IMR-90 (cell line): ENCODE data around the gene NCOA7. TPM values are rescaled to one million over a fixed set of nuclear protein-coding genes. Genes with fewer than 3 reads are reported as not detected.
"Not testable (repeated sequence)": the region's sequence is repeated elsewhere in the genome, so short reads cannot be mapped to it uniquely, and the experiment has no call there.

ENCODE experiments used
- ATAC-seq: fragments of 200-7000 bp; cut with Tn5 transposase; 2 replicates; pipeline ENCODE4 v1.9.1; 2020; ENCODE audit warnings: low read depth, mild to moderate bottlenecking, moderate library complexity
- BruUV-seq: library from RNA; stranded (reverse); fragments of 400-500 nt; replicated peaks from 2 replicates; lab custom pipeline; 2021; lab: Mats Ljungman, UMichigan
- CTCF ChIA-PET: fragments of 300-600 bp; formaldehyde crosslinking; extraction: SDS; loops from one replicate; lab custom pipeline; 2021; ENCODE audit warnings: antibody characterized with exemption; lab: Yijun Ruan, JAX
- POLR2A ChIA-PET: fragments of 300-600 bp; sonication (Branson Sonifier 250); formaldehyde crosslinking; loops from one replicate; lab custom pipeline; 2022; ENCODE audit warnings: antibody characterized with exemption; ENCODE audit not compliant: unreplicated experiment; lab: Charles Lee
- DNase-seq: peaks from one replicate; pipeline ENCODE4 v3.0.0; 2013
- H2AFZ ChIP-seq: replicated peaks from 2 replicates; pipeline ENCODE3; 2013; ENCODE audit warnings: low read length, mild to moderate bottlenecking; ENCODE audit not compliant: poor library complexity
- H2AK5ac ChIP-seq: 2 replicates; pipeline ENCODE4 v1.6.1; 2013; ENCODE audit warnings: low read depth, low read length, inconsistent platforms
- H2AK9ac ChIP-seq: replicated peaks from 2 replicates; pipeline ENCODE3; 2013; ENCODE audit warnings: mild to moderate bottlenecking, low read depth, low read length, moderate library complexity; ENCODE audit not compliant: poor library complexity
- H2BK120ac ChIP-seq: 2 replicates; pipeline ENCODE4 v1.6.1; 2013; ENCODE audit warnings: low read depth, low read length, inconsistent platforms
- H2BK15ac ChIP-seq: 3 replicates; pipeline ENCODE4 v1.6.1; 2013; ENCODE audit warnings: low read depth, low read length, inconsistent platforms
- H2BK20ac ChIP-seq: 2 replicates; pipeline ENCODE4 v1.6.1; 2013; ENCODE audit warnings: low read depth, mild to moderate bottlenecking, inconsistent platforms, low read length, moderate library complexity
- H2BK5ac ChIP-seq: 2 replicates; pipeline ENCODE4 v1.6.1; 2013; ENCODE audit warnings: mild to moderate bottlenecking, low read depth, low read length, inconsistent platforms; ENCODE audit not compliant: poor library complexity, severe bottlenecking
- H3K14ac ChIP-seq: replicated peaks from 2 replicates; pipeline ENCODE4 v1.6.1; 2013; ENCODE audit warnings: low read depth, low read length, inconsistent platforms
- H3K18ac ChIP-seq: 2 replicates; pipeline ENCODE4 v1.6.1; 2013; ENCODE audit warnings: low read depth, low read length, control low read depth
- H3K23ac ChIP-seq: 2 replicates; pipeline ENCODE4 v1.6.1; 2013; ENCODE audit warnings: low read depth, low read length, inconsistent platforms
- H3K27ac ChIP-seq: 2 replicates; pipeline ENCODE4 v1.5.1; 2013; ENCODE audit warnings: mild to moderate bottlenecking, control low read depth, low read length; ENCODE audit not compliant: insufficient read depth
- H3K27me3 ChIP-seq: 2 replicates; pipeline ENCODE4 v1.6.1; 2013; ENCODE audit warnings: low read length; ENCODE audit not compliant: control insufficient read depth, insufficient read depth
- H3K36me3 ChIP-seq: 2 replicates; pipeline ENCODE4 v1.6.1; 2013; ENCODE audit warnings: low read length, mixed read lengths; ENCODE audit not compliant: control insufficient read depth, insufficient read depth
- H3K4ac ChIP-seq: 2 replicates; pipeline ENCODE4 v1.6.1; 2013; ENCODE audit warnings: low read depth, low read length, inconsistent platforms
- H3K4me1 ChIP-seq: 2 replicates; pipeline ENCODE4 v1.6.1; 2013; ENCODE audit warnings: low read length, mixed read lengths; ENCODE audit not compliant: control insufficient read depth, insufficient read depth
- H3K4me2 ChIP-seq: 2 replicates; pipeline ENCODE4 v1.6.1; 2013; ENCODE audit warnings: low read depth, mild to moderate bottlenecking, control low read depth, low read length, moderate library complexity
- H3K4me3 ChIP-seq: 2 replicates; pipeline ENCODE4 v1.5.1; 2013; ENCODE audit warnings: low read depth, mild to moderate bottlenecking, control low read depth, low read length, moderate library complexity; ENCODE audit not compliant: insufficient read depth
- H3K56ac ChIP-seq: 2 replicates; pipeline ENCODE4 v1.6.1; 2013; ENCODE audit warnings: low read length, inconsistent platforms; ENCODE audit not compliant: insufficient read depth; ENCODE audit errors: extremely low read depth
- H3K79me1 ChIP-seq, 2 experiments: 2 replicates each; pipeline ENCODE4 v1.6.1; 2013; ENCODE audit warnings: low read length in 2 of 2, inconsistent platforms in 1 of 2, low read depth in 1 of 2
- H3K9ac ChIP-seq: 2 replicates; pipeline ENCODE4 v1.6.1; 2013; ENCODE audit warnings: low read depth, low read length, control low read depth
- H3K9me1 ChIP-seq: 2 replicates; pipeline ENCODE4 v1.6.1; 2013; ENCODE audit warnings: low read length, inconsistent platforms; ENCODE audit not compliant: insufficient read depth
- H3K9me3 ChIP-seq: 2 replicates; pipeline ENCODE4 v1.6.1; 2013; ENCODE audit warnings: low read length; ENCODE audit not compliant: control insufficient read depth, insufficient read depth
- H4K20me1 ChIP-seq: 2 replicates; pipeline ENCODE4 v1.6.1; 2013; ENCODE audit warnings: low read length, inconsistent platforms; ENCODE audit not compliant: insufficient read depth
- H4K5ac ChIP-seq: 2 replicates; pipeline ENCODE4 v1.6.1; 2013; ENCODE audit warnings: mild to moderate bottlenecking, low read depth, low read length, control low read depth
- H4K8ac ChIP-seq, 2 experiments: 2 replicates each; pipeline ENCODE4 v1.6.1; 2013; ENCODE audit warnings: low read depth in 2 of 2, low read length in 2 of 2, control low read depth in 1 of 2, inconsistent platforms in 1 of 2
- H4K91ac ChIP-seq: 2 replicates; pipeline ENCODE4 v1.6.1; 2013; ENCODE audit warnings: low read depth, low read length, inconsistent platforms; ENCODE audit not compliant: insufficient read depth
- WGBS, 2 experiments: methylation state at CpG; one replicate each; pipeline versions ENCODE4 v1.1.5 to v1.1.7; 2013; ENCODE audit warnings: missing lambda C conversion rate in 2 of 2; ENCODE audit not compliant: insufficient read length in 1 of 2; ENCODE audit errors: extremely low coverage in 2 of 2; 5-methylcytosine and 5-hydroxymethylcytosine counted together
- dilution Hi-C: fragments of 300-500 bp; cut with HindIII; formaldehyde crosslinking; loops from one replicate; pipeline ENCODE4 v1.14.3; 2018; ENCODE audit warnings: low sequenced_read_pairs; ENCODE audit not compliant: unreplicated experiment
- in situ Hi-C: fragments of 300-500 bp; cut with MboI; formaldehyde crosslinking; loops from 3 replicates; pipeline ENCODE4 v1.14.3; 2019; ENCODE audit warnings: low sequenced_read_pairs, inconsistent platforms, mixed read lengths
- intact Hi-C: fragments of 100-400 bp; cut with micrococcal nuclease; formaldehyde crosslinking; loops from 2 replicates; pipeline ENCODE4 v1.10.0; 2022
- polyA plus RNA-seq, 3 experiments: library from polyadenylated mRNA; depleted of rRNA; stranded (reverse); fragments of >200 nt; gene quantifications; 2 replicates each; pipeline ENCODE4 v1.2.3, GENCODE V29; 2012; ENCODE audit warnings: low replicate concordance in 1 of 3
- total RNA-seq: library from RNA; depleted of rRNA; stranded (reverse); fragments of >200 nt; gene quantifications from 2 replicates; pipeline ENCODE4 v1.2.3, GENCODE V29; 2012

NCOA7 gene
- total and polyA plus RNA-seq, 2 of the 4 experiments (the other 2 are of a cell fraction) = 12.6 to 12.9 TPM

DNA sequence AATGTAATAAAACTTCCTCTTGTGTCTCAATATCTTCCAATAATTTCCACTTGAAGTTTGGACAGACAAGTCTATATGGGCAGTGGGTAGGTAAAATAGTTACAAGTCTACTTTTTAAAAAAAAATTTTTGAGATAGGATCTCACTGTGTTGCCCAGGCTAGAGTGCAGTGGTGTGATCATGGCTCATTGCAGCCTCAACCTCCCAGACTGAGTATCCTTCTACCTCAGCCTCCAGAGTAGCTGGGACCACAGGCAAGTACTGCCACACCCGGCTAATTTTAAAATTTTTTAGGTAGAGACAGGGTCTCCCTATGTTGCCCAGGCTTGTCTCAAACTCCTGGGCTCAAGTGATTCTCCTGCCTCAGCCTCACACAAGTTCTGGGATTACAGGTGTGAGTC lies 181.7 kb downstream of the NCOA7 start:
- H3K23ac ChIP-seq, BruUV-seq, H3K9me1 ChIP-seq, H2BK20ac ChIP-seq, H3K14ac ChIP-seq, H2BK15ac ChIP-seq, dilution Hi-C loops, POLR2A ChIA-PET, H2AK5ac ChIP-seq, H3K18ac ChIP-seq, H2AFZ ChIP-seq, H3K27ac ChIP-seq, H2BK5ac ChIP-seq, ATAC-seq, H3K4ac ChIP-seq, DNase-seq, H4K91ac ChIP-seq, H3K79me1 ChIP-seq, H3K4me3 ChIP-seq, H4K20me1 ChIP-seq, H3K36me3 ChIP-seq, H3K4me2 ChIP-seq, H4K8ac ChIP-seq, H3K4me1 ChIP-seq, H3K9ac ChIP-seq, H3K27me3 ChIP-seq, H3K56ac ChIP-seq, H2AK9ac ChIP-seq, H3K9me3 ChIP-seq, H4K5ac ChIP-seq, H2BK120ac ChIP-seq: not testable (repeated sequence)
- in situ Hi-C loops (loop anchor here (10.0 kb wide), 1 partner anchor 658 kb away; no protein-coding TSS in a partner anchor), intact Hi-C loops (loop anchor here (5.0 kb wide), 2 partner anchors 115 to 660 kb away; no protein-coding TSS in a partner anchor)
- CTCF ChIA-PET = interaction anchor here (0.9 kb wide), 1 partner anchor 182 kb away, joined by 6 read pairs; the partner anchor contains the start of gene NCOA7
- no CpG with 5 or more reads among the region's 1 CpG for WGBS, 2 experiments
